GM12892 (cell line): ENCODE data around the gene PRKD2.

Source experiments
- POLR2A ChIP-seq: IDR thresholded peaks from 2 replicates; pipeline ENCODE4 v1.6.1; 2011; ENCODE audit warnings: low read depth, low read length, control low read depth
- POLR2AphosphoS5 ChIP-seq: IDR thresholded peaks from 2 replicates; pipeline ENCODE4 v1.6.1; 2011; ENCODE audit warnings: low read depth, low read length, control low read depth

- TF ChIP-seq POLR2AphosphoS5, result no peak
- no peak for TF ChIP-seq POLR2A
These were observed 31.7 kb downstream of the PRKD2 start for GRCh38 chr19:46685189-46685588.
